Tracheal epithelial cell (primary cell): ENCODE results near the gene CHCT1. TPM values are rescaled to one million over a fixed set of nuclear protein-coding genes. Genes with fewer than 3 reads are reported as not detected.

Experiments
- total RNA-seq: library from RNA; depleted of rRNA; stranded (reverse); fragments of >200 nt; gene quantifications from 2 replicates; pipeline ENCODE4 v1.2.1, GENCODE V29; 2014

CHCT1 gene
- total RNA-seq: 0.48 TPM in 1 of 2 replicates, not detected in the other

GRCh38 chr17:60422162-60422665, at the start of gene CHCT1:
TSS of gene CHCT1 (plus strand) at chr17:60422489. CDS start at chr17:60422593, 104 bp downstream.

GRCh38 chr17:60392042-60392844, 30.0 kb upstream of the CHCT1 start, which contains the start of gene USP32:
TSS of gene USP32 (minus strand) at chr17:60392133. CDS start at chr17:60391939, 194 bp downstream.

Other genes with a start within 250 kb of the CHCT1 start
- gene USP32, start 30.4 kb upstream of the CHCT1 start, total RNA-seq: 44.8 and 49.4 TPM in 2 replicates
- 18.8 and 26.5 TPM in 2 replicates for gene APPBP2, start 103.8 kb downstream of the CHCT1 start, total RNA-seq
- 3.8 and 4.6 TPM in 2 replicates for gene PPM1D, start 177.7 kb downstream of the CHCT1 start, total RNA-seq